ENCODE results near the gene PGBD1.

Gene PGBD1

DNA sequence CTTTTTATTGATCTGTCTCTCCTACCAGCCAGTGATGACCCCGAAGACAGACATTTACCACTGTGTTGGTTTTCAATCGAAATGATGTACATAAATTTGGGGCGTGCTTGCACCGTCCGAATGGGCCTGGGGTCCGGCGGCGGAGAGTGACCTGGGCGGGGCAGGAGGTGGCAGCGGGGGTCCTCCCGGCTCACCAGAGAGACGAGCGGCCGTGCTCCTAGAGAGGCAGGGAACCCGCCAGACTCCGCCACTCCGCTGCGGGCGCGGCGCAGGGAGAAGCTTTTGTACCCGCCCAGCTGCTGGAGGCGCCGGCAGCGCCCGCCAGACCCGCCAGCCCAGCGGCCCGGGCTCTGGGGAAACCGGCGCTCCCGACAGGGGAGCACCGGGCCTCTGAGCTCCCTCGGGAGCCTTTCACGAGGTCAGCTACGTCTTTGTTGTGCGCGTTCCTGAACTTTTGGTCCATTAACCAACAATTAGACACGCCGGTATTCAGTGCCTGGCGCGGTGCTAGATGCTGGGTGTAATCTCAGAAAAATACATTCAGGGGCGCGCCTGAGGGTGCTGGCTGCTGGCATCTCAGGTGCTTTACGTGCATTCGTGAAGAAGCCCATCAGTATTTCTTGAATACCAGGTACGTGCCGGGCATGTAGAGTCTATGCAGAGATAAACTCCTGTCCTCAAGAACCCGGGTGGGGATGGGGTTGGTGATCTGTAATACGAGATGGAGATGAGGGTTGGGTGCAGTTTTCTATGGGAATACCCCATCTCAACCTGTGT, at the start of gene PGBD1:
TSS of gene PGBD1 (plus strand) at position 285 of the 777 bp plus-strand sequence. CDS start 2,242 bp downstream, outside the sequence.
- peak in 5 of 6 experiments; percentile 4 to 35 (median 17) for DNase-seq

DNA sequence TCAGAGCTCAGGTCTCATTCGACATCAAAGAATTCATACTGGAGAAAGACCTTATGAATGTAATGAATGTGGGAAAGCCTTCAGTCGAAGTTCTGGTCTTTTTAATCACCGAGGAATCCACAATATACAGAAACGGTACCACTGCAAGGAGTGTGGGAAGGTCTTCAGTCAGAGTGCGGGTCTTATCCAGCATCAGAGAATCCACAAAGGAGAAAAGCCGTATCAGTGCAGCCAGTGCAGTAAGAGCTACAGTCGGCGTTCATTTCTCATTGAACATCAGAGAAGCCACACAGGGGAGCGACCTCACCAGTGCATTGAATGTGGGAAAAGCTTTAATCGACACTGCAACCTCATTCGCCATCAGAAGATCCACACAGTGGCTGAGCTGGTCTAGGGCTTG, 48.6 kb upstream of the PGBD1 start:
- no peak for DNase-seq

- no peak for DNase-seq
Observed at GRCh38 chr6:28235912-28236452, 45.4 kb upstream of the PGBD1 start.

DNA sequence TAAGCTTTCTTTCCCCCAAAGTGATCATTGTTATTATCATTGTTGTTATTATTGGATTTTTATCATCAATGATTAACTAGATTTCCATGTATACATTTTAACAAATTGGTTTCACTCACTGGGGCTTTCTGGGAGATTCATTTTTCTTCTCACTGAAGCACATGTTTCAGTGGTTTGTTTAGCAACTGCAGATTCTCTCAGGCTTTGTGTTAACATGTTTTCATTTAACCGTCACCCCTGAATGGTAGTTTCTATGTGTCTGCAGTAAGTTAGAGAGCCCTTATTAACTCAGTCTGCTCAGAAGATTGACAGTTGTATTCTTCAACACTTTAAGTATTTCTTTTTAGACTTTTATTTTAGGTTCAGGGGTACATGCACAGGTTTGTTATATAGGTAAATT, 41.7 kb upstream of the PGBD1 start:
- DNase-seq = no peak

- DNase-seq = no peak
Observed at GRCh38 chr6:28240471-28240870, 40.9 kb upstream of the PGBD1 start.

DNA sequence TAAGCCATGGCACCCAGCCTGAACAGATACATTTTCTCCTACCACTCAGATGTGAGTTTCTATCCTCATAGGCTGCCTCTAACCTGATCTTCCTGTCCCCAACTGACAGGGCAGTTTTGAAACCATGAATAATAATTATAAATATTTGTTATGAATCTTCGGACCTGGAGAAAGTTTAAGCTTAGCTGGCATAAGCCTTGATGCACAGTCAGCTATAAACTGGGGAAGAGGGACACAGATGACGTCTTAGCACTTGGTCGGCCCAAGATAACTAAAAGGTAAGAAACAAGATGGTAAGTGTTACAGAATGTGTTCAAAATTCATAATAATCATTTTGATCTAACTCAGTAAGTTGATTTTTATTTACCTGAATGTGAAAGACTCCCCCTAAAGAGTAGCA, 37.4 kb upstream of the PGBD1 start:
- DNase-seq = no peak

DNA sequence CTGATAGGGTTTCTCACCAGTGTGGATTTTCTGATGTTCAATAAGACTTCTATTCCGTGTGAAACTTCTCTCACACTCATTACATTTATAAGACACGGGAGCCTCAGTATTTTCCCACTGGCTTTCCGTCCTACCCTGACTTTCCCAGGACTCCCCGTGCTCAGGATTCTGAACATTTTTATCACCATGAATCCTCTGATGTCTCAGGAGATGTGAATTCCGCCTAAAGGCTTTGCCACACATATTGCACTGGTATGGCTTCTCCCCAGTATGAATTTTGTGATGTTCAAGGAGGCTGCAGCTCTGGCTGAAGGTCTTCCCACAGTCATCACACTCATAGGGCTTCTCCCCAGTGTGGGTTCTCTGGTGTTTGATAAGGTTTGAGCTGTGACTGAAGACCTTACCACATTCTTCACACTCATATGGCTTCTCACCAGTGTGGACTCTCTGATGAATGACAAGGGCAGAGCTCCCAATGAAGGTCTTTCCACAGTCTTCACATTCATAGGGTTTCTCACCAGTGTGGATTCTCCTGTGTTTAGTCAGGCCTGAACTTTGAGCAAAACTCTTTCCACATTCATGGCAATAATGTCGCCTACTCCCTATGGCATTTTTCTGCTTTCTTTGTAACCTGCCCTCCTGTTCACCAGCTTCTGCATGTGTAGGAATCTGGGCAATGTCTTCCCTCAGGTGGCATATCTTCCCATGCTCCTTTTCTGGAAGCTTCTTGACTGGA, 36.0 kb upstream of the PGBD1 start:
- no peak for DNase-seq

DNA sequence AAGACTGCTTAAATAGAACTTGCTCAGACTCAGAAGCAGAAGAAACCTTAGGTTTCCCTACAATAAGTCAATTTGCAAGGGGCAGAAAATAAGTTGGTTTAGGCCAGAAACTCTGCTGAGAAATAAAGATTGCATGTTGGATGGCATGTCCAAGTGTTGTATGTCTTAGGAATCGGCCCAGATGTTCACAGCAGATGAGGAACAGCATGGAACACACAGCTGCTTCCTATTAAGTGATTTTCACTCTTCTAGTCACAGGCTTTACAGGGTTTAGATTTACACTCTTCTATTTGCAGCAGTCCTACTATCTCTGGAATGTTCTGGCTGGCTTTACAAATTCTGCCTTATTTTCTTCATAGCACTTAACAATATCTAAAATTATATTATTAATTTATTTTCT, 32.5 kb upstream of the PGBD1 start:
- DNase-seq = no peak

- no peak for DNase-seq
Observed at GRCh38 chr6:28250747-28251146, 30.6 kb upstream of the PGBD1 start.

DNA sequence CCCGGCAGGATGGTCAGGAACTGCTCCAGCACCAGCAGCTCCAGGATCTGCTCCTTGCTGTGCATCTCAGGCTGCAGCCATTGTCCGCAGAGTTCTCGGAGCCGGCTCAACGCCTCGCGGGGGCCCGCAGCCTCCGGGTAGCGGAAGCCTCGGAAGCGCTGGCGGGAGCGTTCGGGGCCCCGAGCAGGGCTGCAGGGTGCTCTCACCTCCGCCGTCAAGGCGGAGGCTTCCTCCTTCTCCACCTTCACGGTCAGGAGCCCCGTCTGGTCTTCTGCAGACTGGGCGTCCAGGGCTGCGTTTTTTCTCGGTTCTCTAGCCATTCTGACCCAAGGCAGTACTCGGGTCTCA, 29.7 kb upstream of the PGBD1 start:
- peak in 1 of 6 experiments; percentile 7 for DNase-seq

DNA sequence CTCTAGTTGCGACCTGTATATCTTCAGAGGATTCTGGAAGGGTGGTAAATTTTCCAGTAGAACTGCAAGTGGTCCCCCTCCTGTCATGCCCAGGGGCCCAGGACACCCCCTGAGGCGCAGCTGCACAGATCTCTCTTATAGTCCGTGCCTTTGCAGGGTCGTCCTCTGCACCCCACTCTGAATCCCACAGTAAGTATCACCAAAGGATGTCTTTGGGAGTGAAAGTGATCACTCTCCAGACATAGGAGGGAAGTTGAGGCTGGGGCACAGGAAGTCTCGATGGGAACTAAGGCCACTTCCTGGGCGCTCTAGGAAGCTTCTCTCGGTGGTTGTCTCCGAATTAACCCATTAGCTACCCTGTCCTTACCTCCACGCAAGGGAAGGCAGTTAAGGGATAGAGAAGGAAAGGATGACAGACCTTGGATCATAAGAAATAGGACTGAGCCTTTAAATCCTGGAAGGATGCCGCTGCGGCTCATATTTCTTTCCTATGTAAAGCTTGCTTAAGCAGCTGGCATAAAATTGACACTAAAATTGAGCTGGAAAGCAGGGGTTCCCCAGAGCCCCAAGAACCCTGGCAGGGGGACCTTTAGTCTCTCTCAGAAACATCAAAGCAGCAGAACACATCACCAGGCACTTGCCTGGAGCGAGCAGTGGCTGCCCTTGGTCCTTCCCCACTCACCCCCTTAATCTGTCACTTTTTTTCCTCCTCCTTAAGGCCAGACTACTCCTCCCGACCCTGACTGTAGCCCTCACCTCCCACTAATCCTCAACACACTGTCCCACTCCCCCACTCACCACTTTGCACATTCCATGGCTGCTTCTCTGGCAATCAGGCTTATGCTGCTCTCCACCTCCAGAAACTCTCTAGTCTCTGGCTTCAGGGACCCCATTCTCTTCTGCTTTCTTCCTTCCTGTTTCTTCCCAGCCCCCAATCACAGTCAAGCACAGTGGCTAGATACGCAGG, 29.1 kb upstream of the PGBD1 start, which contains the start of gene ZKSCAN4:
TSS of gene ZKSCAN4 (minus strand) at position 261 of the 967 bp plus-strand sequence. CDS start 289 bp downstream, outside the sequence.
- peak; percentile 61 to 86 (median 67) for DNase-seq

- no peak for DNase-seq
Observed at GRCh38 chr6:28254121-28254519, 27.3 kb upstream of the PGBD1 start.

DNA sequence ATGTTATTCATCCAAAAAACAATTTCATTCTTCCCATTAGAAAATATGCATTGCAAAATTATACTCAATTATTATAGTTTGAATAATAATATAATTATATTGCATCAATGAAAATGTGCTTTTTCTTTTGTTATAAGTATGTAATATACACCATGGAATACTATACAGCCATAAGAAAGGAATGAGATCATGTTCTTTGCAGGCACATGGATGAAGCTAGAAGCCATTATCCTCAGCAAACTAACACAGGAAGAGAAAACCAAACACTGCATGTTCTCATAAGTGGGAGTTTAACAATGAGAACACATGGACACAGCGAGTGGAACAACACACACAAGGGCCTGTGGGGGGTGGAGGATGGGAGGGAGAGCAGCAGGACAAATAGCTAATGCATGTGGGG, 24.3 kb upstream of the PGBD1 start:
- no peak for DNase-seq

GRCh38 chr6:28258877-28259777, 22.2 kb upstream of the PGBD1 start, which contains the start of gene NKAPL:
Gene NKAPL, plus strand, starts transcription at chr6:28259297. Its CDS starts 75 bp downstream, at chr6:28259372.
- peak in 4 of 6 experiments; percentile 17 to 39 (median 28) for DNase-seq

DNA sequence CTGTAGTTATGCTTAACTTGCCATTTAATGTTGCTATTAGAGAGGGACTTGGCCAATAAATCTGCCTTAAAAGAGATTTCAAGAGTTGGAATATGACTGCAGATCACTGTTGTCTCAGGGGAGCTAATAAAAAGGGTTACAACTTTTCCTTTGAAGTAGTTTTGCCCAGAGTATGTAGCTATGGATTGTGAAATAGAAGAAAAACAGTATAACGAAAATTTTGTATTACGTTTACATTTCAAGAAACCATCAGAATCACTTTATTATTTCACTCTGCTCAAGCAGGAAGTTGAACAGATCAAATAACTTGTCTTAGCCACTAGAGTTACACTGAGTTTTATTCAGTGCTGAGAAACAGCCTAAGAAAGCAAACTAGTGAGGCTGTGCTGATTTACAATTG, 17.4 kb upstream of the PGBD1 start:
- DNase-seq = peak in 1 of 6 experiments; percentile 9

GRCh38 chr6:28264834-28265401, 16.5 kb upstream of the PGBD1 start:
- no peak for DNase-seq

- DNase-seq = no peak
Observed at GRCh38 chr6:28266563-28266961, 14.8 kb upstream of the PGBD1 start.

DNA sequence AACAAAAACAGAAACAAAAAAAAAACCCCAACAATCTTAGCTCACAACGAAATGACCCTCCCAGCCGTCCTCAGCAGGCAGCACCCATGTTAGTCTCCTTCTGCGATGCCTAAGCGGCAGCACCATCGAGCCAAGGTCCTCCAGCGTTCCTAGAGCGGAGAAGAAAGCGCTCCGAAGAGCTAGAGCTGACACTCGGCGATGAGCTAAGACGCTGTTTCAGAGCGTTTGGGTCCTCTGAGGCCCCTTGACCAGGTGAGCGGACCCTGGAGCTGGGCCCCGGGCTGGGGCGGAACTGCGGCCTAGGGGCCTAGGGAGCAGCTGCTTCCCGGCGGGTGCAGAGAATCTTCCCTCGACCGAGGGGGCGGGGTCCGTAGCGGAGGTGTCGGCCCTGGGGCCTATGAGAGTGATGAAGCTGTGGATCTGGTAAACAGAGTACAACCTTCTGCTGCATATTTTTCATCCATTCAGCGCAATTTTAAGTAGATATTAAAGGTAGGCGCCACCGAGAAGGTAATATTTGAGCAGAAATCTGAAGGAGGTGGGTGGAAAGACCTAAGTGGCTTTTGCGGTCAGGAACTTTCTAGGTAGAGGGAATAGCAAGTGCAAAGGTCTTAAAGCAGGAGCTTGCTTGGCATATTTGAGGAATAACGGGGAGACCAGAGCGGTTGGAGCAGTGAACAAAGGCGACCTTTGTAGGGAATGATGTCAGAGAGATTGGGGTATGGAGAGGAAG, 14.2 kb upstream of the PGBD1 start, which contains the start of gene ZSCAN26:
TSS of gene ZSCAN26 (plus strand) at position 182 of the 733 bp plus-strand sequence. CDS start 4,777 bp downstream, outside the sequence.
- peak; percentile 64 to 93 (median 80) for DNase-seq

- DNase-seq = no peak
Observed at GRCh38 chr6:28267695-28268059, 13.7 kb upstream of the PGBD1 start.

DNA sequence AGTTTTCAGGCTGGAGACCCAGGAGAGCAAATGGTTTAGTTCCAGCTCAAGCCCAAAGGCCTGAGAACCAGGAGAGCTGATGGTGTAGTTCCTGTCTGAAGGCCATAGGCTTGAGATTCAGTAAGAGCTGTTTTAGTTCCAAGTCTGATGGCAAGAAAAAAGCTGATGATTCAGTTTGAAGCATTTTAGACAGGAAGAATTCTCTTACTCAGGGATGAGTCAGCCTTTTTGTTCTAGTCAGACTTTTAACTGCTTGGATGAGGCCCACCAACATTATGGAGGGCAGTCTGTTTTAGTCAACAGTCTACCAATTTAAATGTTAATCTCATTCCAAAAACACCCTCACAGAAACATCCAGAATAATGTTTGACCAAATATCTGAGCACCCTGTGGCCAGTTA, 11.9 kb upstream of the PGBD1 start:
- no peak for DNase-seq
